ENCODE measurements around the gene PROCA1.

- peak; percentile 2 for TF ChIP-seq CTCF (IDR thresholded peaks at IDR 0.05)
- no peak for TF ChIP-seq EZH2 (IDR thresholded peaks at IDR 0.05)
These were observed 33.5 kb upstream of the PROCA1 start for GRCh38 chr17:28744972-28745785.
